ENCODE measurements around the gene CHMP4B.

- no peak for TF ChIP-seq CTCF (IDR thresholded peaks at IDR 0.05)
- TF ChIP-seq POLR2A (IDR thresholded peaks at IDR 0.05) = no peak
These were observed 10.2 kb downstream of the CHMP4B start for GRCh38 chr20:33821270-33821836.

Measured in upper lobe of left lung (tissue), 4 donors.